ENCODE results near the gene CD80. TPM values are rescaled to one million over a fixed set of nuclear protein-coding genes. Genes with fewer than 3 reads are reported as not detected.
"Not testable (repeated sequence)": the region's sequence is repeated elsewhere in the genome, so short reads cannot be mapped to it uniquely, and the experiment has no call there.

CD80 gene
- 6.8 TPM in 2 replicates for total RNA-seq

GRCh38 chr3:119559441-119559963, at the start of gene CD80:
Gene CD80 (minus strand): TSS chr3:119559614. CDS start chr3:119557728, 1,886 bp downstream.
- peaks cover 45% of the 10 kb centered on the region for H3K4me1 Mint-ChIP-seq (ENCODE audit: low read depth)
- no peaks in the 10 kb centered on the region for H3K9me3 Mint-ChIP-seq
- peaks cover 14% of the 10 kb centered on the region for H3K36me3 Mint-ChIP-seq (ENCODE audit: low read depth)
- H3K4me3 Mint-ChIP-seq (ENCODE audit: low read depth) = peak within 1 kb of the TSS; percentile 55
- H3K27me3 Mint-ChIP-seq (ENCODE audit: low read depth) = no peaks in the 10 kb centered on the region
- peak; percentile 54 for DNase-seq (ENCODE audit: low spot score)
- H3K27ac Mint-ChIP-seq = peak within 1 kb of the TSS; percentile 67
- intact Hi-C loops (cut with micrococcal nuclease) = loop anchor here (2.0 to 10.0 kb wide), 6 partner anchors 51 to 287 kb away; partner anchors contain the start of genes ARHGAP31, COX17 and POGLUT1

DNA sequence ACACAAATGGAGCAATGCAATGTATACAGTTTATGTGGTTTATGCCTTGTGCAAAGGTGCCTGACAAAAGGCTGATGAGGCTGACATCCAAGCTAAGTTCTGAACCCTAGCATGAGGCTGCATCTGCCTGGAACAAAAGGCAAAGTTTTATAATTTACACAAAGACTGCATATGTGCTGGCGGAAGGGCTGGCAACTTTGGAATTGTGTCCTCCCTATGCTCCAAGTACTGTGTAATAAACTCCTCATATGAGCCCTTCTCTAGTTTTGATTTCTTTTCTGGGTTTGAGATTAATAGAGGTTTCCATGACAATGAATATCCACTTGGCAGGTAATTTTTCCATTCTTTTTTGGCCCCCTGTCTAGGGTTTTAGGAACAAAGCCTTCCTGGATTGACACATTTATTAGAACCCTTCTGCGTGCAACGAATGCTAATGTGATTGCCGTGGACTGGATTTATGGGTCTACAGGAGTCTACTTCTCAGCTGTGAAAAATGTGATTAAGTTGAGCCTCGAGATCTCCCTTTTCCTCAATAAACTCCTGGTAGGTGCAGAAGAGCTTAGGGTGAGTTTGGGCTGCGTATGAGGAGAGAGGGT, 49.1 kb upstream of the CD80 start:
- Mint-ChIP-seq H3K9me3 (no peaks in the 10 kb centered on the region), H3K4me3 (ENCODE audit: low read depth) (no peak overlapping the region), H3K4me1 (ENCODE audit: low read depth) (peaks cover 9% of the 10 kb centered on the region), H3K27me3 (ENCODE audit: low read depth) (peaks cover 25% of the 10 kb centered on the region), H3K36me3 (ENCODE audit: low read depth) (no peaks in the 10 kb centered on the region), H3K27ac (no peak overlapping the region)
- no peak for DNase-seq (ENCODE audit: low spot score)
- intact Hi-C loops (cut with micrococcal nuclease) = no loop called here

- Mint-ChIP-seq H3K27me3 (ENCODE audit: low read depth) (peaks cover 16% of the 10 kb centered on the region), H3K36me3 (ENCODE audit: low read depth) (no peaks in the 10 kb centered on the region), H3K27ac (no peak overlapping the region), H3K4me3 (ENCODE audit: low read depth) (no peak overlapping the region), H3K4me1 (ENCODE audit: low read depth) (peaks cover 13% of the 10 kb centered on the region), H3K9me3 (no peaks in the 10 kb centered on the region)
- no peak for DNase-seq (ENCODE audit: low spot score)
- intact Hi-C loops (cut with micrococcal nuclease) = no loop called here
Measured at GRCh38 chr3:119604878-119605277, 45.5 kb upstream of the CD80 start.

- Mint-ChIP-seq H3K4me3 (ENCODE audit: low read depth) (no peak overlapping the region), H3K4me1 (ENCODE audit: low read depth) (peaks cover 18% of the 10 kb centered on the region), H3K27me3 (ENCODE audit: low read depth) (peaks cover 4% of the 10 kb centered on the region), H3K9me3 (no peaks in the 10 kb centered on the region), H3K36me3 (ENCODE audit: low read depth) (no peaks in the 10 kb centered on the region), H3K27ac (no peak overlapping the region)
- DNase-seq (ENCODE audit: low spot score) = no peak
- intact Hi-C loops (cut with micrococcal nuclease) = no loop called here
Measured at GRCh38 chr3:119602676-119603075, 43.3 kb upstream of the CD80 start.

- no peaks in the 10 kb centered on the region for H3K36me3 Mint-ChIP-seq (ENCODE audit: low read depth)
- H3K27me3 Mint-ChIP-seq (ENCODE audit: low read depth) = no peaks in the 10 kb centered on the region
- no peak for DNase-seq (ENCODE audit: low spot score)
- H3K9me3 Mint-ChIP-seq = no peaks in the 10 kb centered on the region
- no peak overlapping the region for H3K4me3 Mint-ChIP-seq (ENCODE audit: low read depth)
- no peak overlapping the region for H3K27ac Mint-ChIP-seq
- peaks cover 21% of the 10 kb centered on the region for H3K4me1 Mint-ChIP-seq (ENCODE audit: low read depth)
- intact Hi-C loops (cut with micrococcal nuclease) = no loop called here
Measured at GRCh38 chr3:119601154-119601553, 41.7 kb upstream of the CD80 start.

DNA sequence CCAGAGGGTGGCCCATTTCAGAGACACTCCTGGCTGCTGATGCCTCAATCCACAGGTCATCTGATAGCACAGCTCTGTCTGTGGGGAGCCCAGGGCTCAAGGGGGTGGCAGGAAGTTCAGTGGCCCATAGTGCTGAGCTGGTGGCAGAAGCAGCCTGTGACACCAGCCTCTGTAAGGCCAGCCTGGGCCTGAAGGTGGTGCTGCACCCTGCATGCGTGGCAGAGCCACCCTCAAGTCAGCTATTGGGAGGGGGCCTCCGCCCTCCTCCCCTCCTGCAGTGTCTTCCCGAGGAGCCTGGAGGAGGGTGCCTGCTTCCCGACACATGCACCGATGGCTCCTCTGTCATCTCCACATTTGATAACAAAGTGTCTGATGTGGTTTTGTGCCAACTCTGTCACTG, 41.3 kb upstream of the CD80 start:
- intact Hi-C loops (cut with micrococcal nuclease) = no loop called here
- Mint-ChIP-seq H3K27ac (no peak overlapping the region), H3K36me3 (ENCODE audit: low read depth) (no peaks in the 10 kb centered on the region), H3K9me3 (no peaks in the 10 kb centered on the region), H3K27me3 (ENCODE audit: low read depth) (no peaks in the 10 kb centered on the region), H3K4me3 (ENCODE audit: low read depth) (no peak overlapping the region), H3K4me1 (ENCODE audit: low read depth) (peaks cover 25% of the 10 kb centered on the region)
- peak; percentile 14 for DNase-seq (ENCODE audit: low spot score)

GRCh38 chr3:119599558-119600174, 40.3 kb upstream of the CD80 start:
- intact Hi-C loops (cut with micrococcal nuclease) = no loop called here
- no peaks in the 10 kb centered on the region for H3K27me3 Mint-ChIP-seq (ENCODE audit: low read depth)
- H3K9me3 Mint-ChIP-seq = no peaks in the 10 kb centered on the region
- DNase-seq (ENCODE audit: low spot score) = no peak
- no peak overlapping the region for H3K27ac Mint-ChIP-seq
- H3K4me1 Mint-ChIP-seq (ENCODE audit: low read depth) = peaks cover 20% of the 10 kb centered on the region
- H3K4me3 Mint-ChIP-seq (ENCODE audit: low read depth) = no peak overlapping the region
- H3K36me3 Mint-ChIP-seq (ENCODE audit: low read depth) = no peaks in the 10 kb centered on the region

- no peaks in the 10 kb centered on the region for H3K36me3 Mint-ChIP-seq (ENCODE audit: low read depth)
- H3K4me3 Mint-ChIP-seq (ENCODE audit: low read depth) = no peak overlapping the region
- intact Hi-C loops (cut with micrococcal nuclease) = no loop called here
- H3K27ac Mint-ChIP-seq = no peak overlapping the region
- peaks cover 17% of the 10 kb centered on the region for H3K4me1 Mint-ChIP-seq (ENCODE audit: low read depth)
- H3K9me3 Mint-ChIP-seq = no peaks in the 10 kb centered on the region
- no peak for DNase-seq (ENCODE audit: low spot score)
- H3K27me3 Mint-ChIP-seq (ENCODE audit: low read depth) = no peaks in the 10 kb centered on the region
Measured at GRCh38 chr3:119598410-119599098, 39.1 kb upstream of the CD80 start.

DNA sequence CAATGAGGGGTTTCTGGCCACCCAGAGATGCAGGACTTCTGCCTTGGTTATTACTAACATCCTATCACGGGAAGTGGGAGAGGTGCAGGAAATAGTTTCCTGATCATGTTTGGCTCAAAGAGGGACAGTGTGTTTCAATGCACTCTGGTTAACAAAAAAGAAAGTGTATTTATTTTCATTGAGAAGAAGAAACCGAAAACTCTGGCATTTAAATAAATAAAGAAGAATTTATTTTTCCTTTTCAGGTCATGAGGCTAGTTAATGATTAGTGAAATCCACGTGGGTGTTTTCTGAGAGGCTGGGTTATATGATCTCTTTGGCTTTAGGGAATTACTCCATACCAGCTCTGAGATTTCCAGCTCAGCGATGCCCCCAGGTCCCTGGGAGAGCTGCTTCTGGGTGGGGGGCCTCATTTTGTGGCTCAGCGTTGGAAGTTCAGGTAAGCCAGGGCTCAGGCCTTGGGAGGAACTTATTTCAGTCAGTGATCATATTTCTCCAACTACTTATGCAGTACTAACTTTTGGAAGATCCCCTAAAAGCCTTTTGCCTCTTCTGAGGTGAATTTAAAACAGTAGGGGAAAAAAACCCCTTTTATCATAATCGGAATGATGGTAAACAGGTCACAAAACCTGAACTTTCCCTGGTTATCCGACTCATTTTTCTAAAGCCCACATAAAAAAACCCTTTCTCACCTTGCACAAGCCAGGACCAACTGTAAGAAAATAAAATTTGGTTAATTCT, 38.3 kb upstream of the CD80 start, which contains the start of gene PLA1A:
Gene PLA1A, plus strand, starts transcription at position 338 of the 741 bp plus-strand sequence. Its CDS starts 29 bp downstream, at position 367.
- H3K36me3 Mint-ChIP-seq (ENCODE audit: low read depth) = no peaks in the 10 kb centered on the region
- no peak within 1 kb of the TSS for H3K4me3 Mint-ChIP-seq (ENCODE audit: low read depth)
- H3K27me3 Mint-ChIP-seq (ENCODE audit: low read depth) = peaks cover 4% of the 10 kb centered on the region
- peaks cover 17% of the 10 kb centered on the region for H3K4me1 Mint-ChIP-seq (ENCODE audit: low read depth)
- H3K27ac Mint-ChIP-seq = no peak within 1 kb of the TSS
- no peak for DNase-seq (ENCODE audit: low spot score)
- intact Hi-C loops (cut with micrococcal nuclease) = no loop called here
- H3K9me3 Mint-ChIP-seq = no peaks in the 10 kb centered on the region

DNA sequence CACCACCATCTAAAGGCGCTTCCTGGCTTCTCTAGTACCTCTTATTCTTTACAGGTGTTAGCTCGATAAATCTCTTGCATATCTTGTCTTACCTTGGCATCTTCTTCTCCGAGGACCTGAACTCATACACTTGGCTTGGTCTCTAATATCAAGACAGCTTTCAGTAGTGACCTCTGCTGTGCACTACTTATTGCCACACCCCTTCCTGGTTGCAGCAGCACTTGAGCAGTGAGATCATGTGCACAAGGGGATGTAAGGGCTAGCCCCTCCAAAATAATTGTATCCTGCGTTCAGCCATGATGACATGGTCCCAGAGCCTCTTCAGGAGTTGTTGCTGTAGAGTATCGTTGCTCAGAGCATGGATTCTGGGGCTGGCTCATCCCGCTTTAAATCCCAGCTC, 37.0 kb upstream of the CD80 start:
- no peak for DNase-seq (ENCODE audit: low spot score)
- H3K4me3 Mint-ChIP-seq (ENCODE audit: low read depth) = no peak overlapping the region
- H3K4me1 Mint-ChIP-seq (ENCODE audit: low read depth) = peaks cover 17% of the 10 kb centered on the region
- H3K9me3 Mint-ChIP-seq = no peaks in the 10 kb centered on the region
- intact Hi-C loops (cut with micrococcal nuclease) = no loop called here
- H3K36me3 Mint-ChIP-seq (ENCODE audit: low read depth) = no peaks in the 10 kb centered on the region
- H3K27me3 Mint-ChIP-seq (ENCODE audit: low read depth) = peaks cover 7% of the 10 kb centered on the region
- H3K27ac Mint-ChIP-seq = no peak overlapping the region

DNA sequence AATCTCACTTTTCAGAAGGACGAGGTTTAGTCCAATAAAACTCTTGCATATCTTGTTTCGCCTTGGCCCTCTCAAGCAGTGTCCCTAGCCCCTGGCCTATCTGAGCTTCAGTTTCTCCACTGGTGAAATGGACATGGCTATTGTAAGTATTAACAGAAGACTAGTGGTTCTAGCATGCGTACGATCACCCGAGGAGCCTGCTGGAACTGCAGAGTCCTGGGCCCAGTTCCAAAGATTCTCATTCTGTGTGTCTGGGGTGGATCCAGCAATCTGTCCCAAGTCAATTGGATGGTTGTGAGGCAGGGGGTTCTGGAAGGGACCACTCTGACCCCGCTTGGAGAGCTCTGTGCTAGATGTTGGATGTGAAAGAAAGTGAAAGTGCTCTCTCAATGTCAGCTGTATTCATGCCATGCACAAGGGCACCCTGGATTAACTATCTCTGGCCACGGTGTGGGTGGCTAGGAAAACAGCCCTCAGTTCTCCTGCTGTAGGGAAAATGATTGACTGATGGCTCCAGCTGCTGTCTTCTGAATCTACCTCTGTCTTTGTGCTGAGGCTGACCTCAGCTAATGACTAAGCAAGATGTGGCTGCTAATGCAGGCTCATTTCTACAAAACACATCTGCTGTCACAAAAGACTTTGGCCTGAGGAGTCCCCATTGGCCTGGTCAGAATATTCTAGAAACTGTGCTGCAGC, 36.4 kb upstream of the CD80 start:
- intact Hi-C loops (cut with micrococcal nuclease) = no loop called here
- Mint-ChIP-seq H3K4me1 (ENCODE audit: low read depth) (peaks cover 14% of the 10 kb centered on the region), H3K9me3 (no peaks in the 10 kb centered on the region), H3K4me3 (ENCODE audit: low read depth) (no peak overlapping the region), H3K27me3 (ENCODE audit: low read depth) (peaks cover 7% of the 10 kb centered on the region), H3K27ac (no peak overlapping the region), H3K36me3 (ENCODE audit: low read depth) (no peaks in the 10 kb centered on the region)
- DNase-seq (ENCODE audit: low spot score) = no peak

DNA sequence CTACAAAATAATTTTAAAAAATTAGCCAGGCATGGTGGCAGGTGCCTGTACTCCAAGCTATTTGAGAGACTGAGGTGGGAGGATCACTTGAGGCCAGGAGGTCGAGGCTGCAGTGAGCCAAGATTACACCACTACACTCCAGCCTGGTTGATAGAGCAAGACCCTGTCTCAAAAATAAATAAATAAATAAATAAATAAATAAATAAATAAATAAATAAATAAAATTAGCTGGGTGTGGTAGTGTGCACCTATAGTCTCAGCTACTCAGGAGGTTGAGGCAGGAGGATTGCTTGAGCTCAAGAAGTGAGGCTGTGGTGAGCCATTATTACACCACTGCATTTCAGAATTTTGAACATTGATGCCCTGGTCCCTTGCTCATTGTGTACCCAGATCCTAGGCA, 35.5 kb upstream of the CD80 start:
- DNase-seq (ENCODE audit: low spot score); H3K36me3 Mint-ChIP-seq (ENCODE audit: low read depth); H3K4me3 Mint-ChIP-seq (ENCODE audit: low read depth); H3K27ac Mint-ChIP-seq; intact Hi-C loops (cut with micrococcal nuclease); H3K9me3 Mint-ChIP-seq: not testable (repeated sequence)
- Mint-ChIP-seq H3K4me1 (ENCODE audit: low read depth) (peaks cover 14% of the 10 kb centered on the region), H3K27me3 (ENCODE audit: low read depth) (peaks cover 12% of the 10 kb centered on the region)
